BJ (cell line): ENCODE measurements around the gene TNXB. TPM values are rescaled to one million over a fixed set of nuclear protein-coding genes. Genes with fewer than 3 reads are reported as not detected.
A peak's percentile ranks its signal among the peaks of the same experiment; 100 is the strongest.

ENCODE experiments used
- CTCF ChIA-PET: fragments of 350-600 bp; formaldehyde crosslinking; extraction: SDS; loops from one replicate; lab custom pipeline; 2021; ENCODE audit warnings: antibody characterized with exemption, inconsistent platforms; lab: Yijun Ruan, JAX
- POLR2A ChIA-PET: fragments of 300-600 bp; sonication (Branson Sonifier 250); formaldehyde crosslinking; extraction: SDS; loops from one replicate; lab custom pipeline; 2021; ENCODE audit warnings: antibody characterized with exemption; lab: Charles Lee
- DNase-seq: peaks from one replicate; pipeline ENCODE4 v3.0.0-alpha.2; 2011; ENCODE audit warnings: low read depth
- H3K27me3 ChIP-seq: 2 replicates; pipeline ENCODE4 v1.6.0; 2011; ENCODE audit warnings: low read length; ENCODE audit not compliant: control insufficient read depth, insufficient read depth
- H3K36me3 ChIP-seq: 2 replicates; pipeline ENCODE4 v1.5.1; 2011; ENCODE audit warnings: low read length; ENCODE audit not compliant: control insufficient read depth, insufficient read depth
- H3K4me3 ChIP-seq: 2 replicates; pipeline ENCODE4 v1.5.1; 2011; ENCODE audit warnings: low read depth, mild to moderate bottlenecking, control low read depth, low read length
- polyA plus RNA-seq: library from polyadenylated mRNA; depleted of rRNA; stranded (reverse); fragments of >200 nt; gene quantifications from 2 replicates; pipeline ENCODE4 v1.2.3, GENCODE V29; 2011
- TF ChIP-seq, protein P1 (sequence below): IDR thresholded peaks from 2 replicates; pipeline ENCODE4 v1.5.1; 2011; ENCODE audit warnings: low read depth, mild to moderate bottlenecking, control low read depth, inconsistent platforms, low read length, moderate library complexity; ENCODE audit not compliant: insufficient read depth

Gene TNXB
- polyA plus RNA-seq, 1 experiment, result 0.60 TPM

DNA sequence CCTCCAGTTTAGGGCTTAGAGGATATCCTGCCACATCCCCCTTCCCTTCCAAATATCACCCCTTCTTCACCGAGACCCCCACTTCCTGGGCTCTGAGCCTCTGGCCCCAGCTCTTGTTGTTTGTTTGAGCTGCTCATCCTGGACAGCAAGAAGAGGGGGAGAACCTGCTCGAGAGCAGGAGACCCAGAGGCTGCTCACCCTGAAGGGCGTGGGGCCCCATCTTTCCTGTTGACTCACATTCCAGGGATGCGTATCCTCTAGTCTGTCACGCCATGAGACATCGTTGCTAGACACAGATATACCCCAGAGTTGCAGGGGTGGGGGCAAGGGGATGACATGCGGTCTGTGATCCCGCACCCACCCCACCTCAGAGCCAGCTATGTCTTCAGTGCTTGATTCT, 5.7 kb upstream of the TNXB start:
- peaks cover 14% of the 10 kb centered on the region for H3K36me3 ChIP-seq
- ChIA-PET CTCF (interaction anchor here (1.0 to 2.4 kb wide), 11 partner anchors 10 to 78 kb away, joined by 3 to 17 read pairs (median 5); no protein-coding TSS in a partner anchor), POLR2A (no interaction called here)
- TF ChIP-seq, protein P1, sequence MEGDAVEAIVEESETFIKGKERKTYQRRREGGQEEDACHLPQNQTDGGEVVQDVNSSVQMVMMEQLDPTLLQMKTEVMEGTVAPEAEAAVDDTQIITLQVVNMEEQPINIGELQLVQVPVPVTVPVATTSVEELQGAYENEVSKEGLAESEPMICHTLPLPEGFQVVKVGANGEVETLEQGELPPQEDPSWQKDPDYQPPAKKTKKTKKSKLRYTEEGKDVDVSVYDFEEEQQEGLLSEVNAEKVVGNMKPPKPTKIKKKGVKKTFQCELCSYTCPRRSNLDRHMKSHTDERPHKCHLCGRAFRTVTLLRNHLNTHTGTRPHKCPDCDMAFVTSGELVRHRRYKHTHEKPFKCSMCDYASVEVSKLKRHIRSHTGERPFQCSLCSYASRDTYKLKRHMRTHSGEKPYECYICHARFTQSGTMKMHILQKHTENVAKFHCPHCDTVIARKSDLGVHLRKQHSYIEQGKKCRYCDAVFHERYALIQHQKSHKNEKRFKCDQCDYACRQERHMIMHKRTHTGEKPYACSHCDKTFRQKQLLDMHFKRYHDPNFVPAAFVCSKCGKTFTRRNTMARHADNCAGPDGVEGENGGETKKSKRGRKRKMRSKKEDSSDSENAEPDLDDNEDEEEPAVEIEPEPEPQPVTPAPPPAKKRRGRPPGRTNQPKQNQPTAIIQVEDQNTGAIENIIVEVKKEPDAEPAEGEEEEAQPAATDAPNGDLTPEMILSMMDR, result no peak
- H3K27me3 ChIP-seq, result no peaks in the 10 kb centered on the region; the same call in 1 of the 2 replicates
- DNase-seq, result peak; percentile 80
- H3K4me3 ChIP-seq, result no peak overlapping the region

DNA sequence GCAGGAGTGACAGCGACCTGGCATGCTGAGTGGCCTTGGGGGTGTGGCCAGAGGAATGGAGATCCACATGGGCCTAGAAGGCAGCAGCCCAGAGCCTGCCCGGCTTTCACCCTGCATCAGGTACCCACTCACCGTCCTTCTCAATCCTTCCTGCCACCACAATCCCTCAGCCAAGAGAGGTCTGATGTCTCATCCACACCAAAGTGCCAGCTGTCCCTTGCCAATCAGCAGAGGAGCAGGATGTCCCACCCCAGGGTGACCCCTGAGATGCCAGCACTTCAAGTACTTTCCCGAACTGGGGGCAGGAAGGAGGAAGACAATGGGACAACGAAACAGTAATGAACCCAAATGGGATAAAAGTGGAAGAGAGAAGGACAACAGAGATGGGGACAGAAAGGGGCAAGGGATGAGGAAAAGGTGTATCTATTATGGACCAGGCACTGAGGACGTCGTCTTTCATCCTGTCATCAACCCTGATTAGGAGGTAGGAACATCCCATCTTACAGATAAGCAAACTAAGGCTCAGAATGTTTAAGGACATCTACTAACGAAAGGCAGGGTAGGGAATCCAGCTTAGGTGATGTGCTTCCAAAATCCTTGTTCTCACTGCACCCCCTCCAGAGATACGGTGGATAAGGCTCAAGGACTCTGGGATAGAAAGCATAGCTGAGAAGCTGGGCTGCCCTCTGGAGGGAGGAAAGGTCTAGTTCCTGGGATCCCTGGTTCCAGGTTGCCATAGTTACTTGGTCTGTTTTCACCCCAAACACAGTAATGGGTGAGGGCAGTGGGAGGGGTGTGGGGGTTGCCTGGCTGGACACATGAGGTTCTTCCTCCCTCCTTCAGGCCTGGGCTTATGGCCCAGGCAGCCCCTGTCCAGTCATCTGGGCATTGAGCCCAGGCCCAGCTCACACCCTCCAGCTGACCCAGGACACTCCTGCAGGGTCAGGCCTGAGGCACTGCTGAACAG, 4.5 kb upstream of the TNXB start:
- no peak overlapping the region for H3K4me3 ChIP-seq
- TF ChIP-seq, protein P1, result peak; percentile 71
- DNase-seq, result peak; percentile 97
- peaks cover 4% of the 10 kb centered on the region for H3K27me3 ChIP-seq
- POLR2A ChIA-PET, result interaction anchor here (0.6 to 0.7 kb wide), 2 partner anchors 25 to 35 kb away, joined by 6 to 11 read pairs; no protein-coding TSS in a partner anchor
- CTCF ChIA-PET, result interaction anchor here (1.0 to 2.4 kb wide), 14 partner anchors 11 to 131 kb away, joined by 3 to 17 read pairs (median 4); no protein-coding TSS in a partner anchor
- peaks cover 13% of the 10 kb centered on the region for H3K36me3 ChIP-seq

DNA sequence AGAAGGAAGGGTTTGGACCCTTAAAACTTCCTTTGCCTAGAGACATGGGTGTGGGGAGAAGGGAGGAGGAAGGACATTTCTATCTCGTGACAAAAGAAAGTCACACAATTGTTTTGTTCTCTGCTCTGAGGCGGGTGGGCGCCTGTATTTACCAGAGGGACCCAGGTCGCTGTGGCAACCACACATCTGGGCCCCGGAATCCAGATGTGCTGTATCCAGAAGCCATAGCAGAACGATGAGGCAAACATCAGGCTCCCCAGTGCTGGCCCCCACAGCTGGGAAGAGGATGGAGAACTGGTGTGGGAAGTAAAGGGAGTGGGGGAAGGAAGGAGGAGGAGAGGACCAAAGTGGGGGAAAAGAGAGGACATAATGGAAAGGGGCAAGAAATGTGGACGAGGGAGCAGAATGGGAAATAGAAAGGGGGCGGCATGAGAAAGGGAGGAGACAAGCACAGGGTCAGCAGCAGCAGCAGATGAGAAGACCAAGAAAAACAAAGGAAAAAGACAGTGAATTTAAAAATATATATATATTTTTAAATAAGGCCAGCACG, 3.4 kb upstream of the TNXB start:
- no peak for DNase-seq
- ChIA-PET CTCF (interaction anchor here (2.0 kb wide), 1 partner anchor 25 kb away, joined by 7 read pairs; no protein-coding TSS in a partner anchor), POLR2A (no interaction called here)
- Histone ChIP-seq H3K36me3 (peaks cover 8% of the 10 kb centered on the region), H3K4me3 (no peak overlapping the region), H3K27me3 (peaks cover 4% of the 10 kb centered on the region)
- TF ChIP-seq, protein P1, result no peak

DNA sequence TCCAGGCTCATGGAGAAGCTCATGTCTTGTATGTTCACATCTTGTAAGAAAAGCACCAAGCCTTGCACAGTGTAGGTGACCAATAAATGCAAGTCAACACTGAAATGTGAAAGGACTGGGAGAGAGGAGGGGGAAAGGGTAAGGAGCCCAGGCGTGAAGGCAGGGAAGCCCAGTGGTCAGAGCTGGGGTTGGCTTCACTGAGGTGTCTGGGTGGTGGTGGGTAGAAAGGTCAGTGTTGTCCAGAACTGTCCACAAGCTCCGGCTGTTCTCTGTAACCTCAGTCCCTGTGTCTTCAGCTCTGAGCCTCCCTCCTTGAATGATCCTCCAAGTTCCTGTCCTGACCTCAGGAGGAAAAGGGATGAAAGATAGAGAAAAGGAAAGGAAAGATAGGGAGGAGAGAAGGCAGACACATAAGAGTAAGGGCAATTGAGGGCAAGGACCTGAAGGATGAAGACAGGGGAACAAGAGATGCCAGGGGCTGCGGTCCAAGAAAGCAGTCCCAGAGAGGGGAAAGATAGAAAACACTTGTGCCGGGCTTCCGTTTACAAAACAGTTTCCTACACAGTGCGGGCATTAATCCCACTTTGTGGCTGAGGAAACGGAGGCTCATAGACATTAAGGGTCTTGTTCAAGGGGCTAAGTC, 2.4 kb upstream of the TNXB start:
- DNase-seq, result no peak
- Histone ChIP-seq H3K27me3 (peaks cover 4% of the 10 kb centered on the region), H3K4me3 (no peak overlapping the region), H3K36me3 (peaks cover 4% of the 10 kb centered on the region)
- ChIA-PET CTCF (interaction anchor here (1.3 to 2.0 kb wide), 2 partner anchors 7 to 24 kb away, joined by 6 to 7 read pairs; no protein-coding TSS in a partner anchor), POLR2A (interaction anchor here (0.6 kb wide), 1 partner anchor 48 kb away, joined by 3 read pairs; no protein-coding TSS in a partner anchor)
- TF ChIP-seq, protein P1, result no peak
